Activated CD8-positive, alpha-beta memory T cell treated with anti-CD3 and anti-CD28 coated beads, Interleukin-2, amount 50 U/mL, for 24 hours (primary cell): Measurements from ENCODE around the gene SCAPER.

Experiments used
- DNase-seq: peaks from one replicate; pipeline ENCODE4 v3.0.0-alpha.2; 2020; ENCODE audit errors: extremely low read depth

The SCAPER gene

GRCh38 chr15:76358453-76358852 is 546.7 kb downstream of the SCAPER start:
- no peak for DNase-seq

GRCh38 chr15:76354823-76355440 is 550.2 kb downstream of the SCAPER start:
- no peak for DNase-seq

GRCh38 chr15:76353903-76354302 is 551.2 kb downstream of the SCAPER start:
- DNase-seq = no peak

- DNase-seq = no peak
Observed at GRCh38 chr15:76353023-76353577, 552.0 kb downstream of the SCAPER start.

- no peak for DNase-seq
Observed at GRCh38 chr15:76349301-76350070, 555.7 kb downstream of the SCAPER start.

- no peak for DNase-seq
Observed at GRCh38 chr15:76347482-76348055, 557.6 kb downstream of the SCAPER start.

- DNase-seq = no peak
Observed at GRCh38 chr15:76346669-76347481, 558.3 kb downstream of the SCAPER start.

GRCh38 chr15:76345880-76346668 is 559.1 kb downstream of the SCAPER start:
- no peak for DNase-seq

- DNase-seq = no peak
Observed at GRCh38 chr15:76345583-76345879, 559.6 kb downstream of the SCAPER start.

- no peak for DNase-seq
Observed at GRCh38 chr15:76344893-76345582, 560.1 kb downstream of the SCAPER start.

- no peak for DNase-seq
Observed at GRCh38 chr15:76343313-76343996, 561.7 kb downstream of the SCAPER start.

GRCh38 chr15:76342382-76343201 is 562.5 kb downstream of the SCAPER start:
- DNase-seq = no peak

- no peak for DNase-seq
Observed at GRCh38 chr15:76342058-76342381, 563.1 kb downstream of the SCAPER start.

GRCh38 chr15:76341366-76342057 is 563.6 kb downstream of the SCAPER start:
- no peak for DNase-seq

- DNase-seq = no peak
Observed at GRCh38 chr15:76340803-76341365, 564.3 kb downstream of the SCAPER start.

- no peak for DNase-seq
Observed at GRCh38 chr15:76340198-76340802, 564.8 kb downstream of the SCAPER start.

GRCh38 chr15:76339305-76340197 is 565.6 kb downstream of the SCAPER start:
- DNase-seq = no peak
